NCI-H128 (cell line): ENCODE results near the gene VWA8.
"Not testable (repeated sequence)": the region's sequence is repeated elsewhere in the genome, so short reads cannot be mapped to it uniquely, and the experiment has no call there.

Experiments used
- DNase-seq: peaks from one replicate; lab custom pipeline; 2025; ENCODE audit not compliant: unreplicated experiment; lab: John Stamatoyannopoulos, UW

Gene VWA8

GRCh38 chr13:41928323-41928722 is 32.6 kb downstream of the VWA8 start:
- no peak for DNase-seq

- no peak for DNase-seq
Measured at GRCh38 chr13:41925014-41925413, 35.9 kb downstream of the VWA8 start.

- not testable (repeated sequence) for DNase-seq
Measured at GRCh38 chr13:41922894-41923293, 38.0 kb downstream of the VWA8 start.

- DNase-seq = no peak
Measured at GRCh38 chr13:41919741-41920487, 41.0 kb downstream of the VWA8 start.

- DNase-seq = no peak
Measured at GRCh38 chr13:41919031-41919740, 41.7 kb downstream of the VWA8 start.

GRCh38 chr13:41917641-41918040 is 43.3 kb downstream of the VWA8 start:
- DNase-seq = no peak

GRCh38 chr13:41916173-41916954 is 44.5 kb downstream of the VWA8 start:
- DNase-seq = no peak

- DNase-seq = no peak
Measured at GRCh38 chr13:41915081-41915480, 45.8 kb downstream of the VWA8 start.

- DNase-seq = no peak
Measured at GRCh38 chr13:41914552-41914951, 46.4 kb downstream of the VWA8 start.

- DNase-seq = no peak
Measured at GRCh38 chr13:41909506-41909905, 51.4 kb downstream of the VWA8 start.

- no peak for DNase-seq
Measured at GRCh38 chr13:41905600-41906254, 55.2 kb downstream of the VWA8 start.

- no peak for DNase-seq
Measured at GRCh38 chr13:41900918-41901317, 60.0 kb downstream of the VWA8 start.

- DNase-seq = not testable (repeated sequence)
Measured at GRCh38 chr13:41898411-41898810, 62.5 kb downstream of the VWA8 start.

GRCh38 chr13:41897126-41897525 is 63.8 kb downstream of the VWA8 start:
- DNase-seq = no peak

GRCh38 chr13:41895478-41895877 is 65.4 kb downstream of the VWA8 start:
- DNase-seq = no peak

GRCh38 chr13:41891119-41891518 is 69.8 kb downstream of the VWA8 start:
- DNase-seq = no peak

- DNase-seq = no peak
Measured at GRCh38 chr13:41883147-41883546, 77.8 kb downstream of the VWA8 start.

GRCh38 chr13:41881890-41882289 is 79.0 kb downstream of the VWA8 start:
- not testable (repeated sequence) for DNase-seq

- DNase-seq = no peak
Measured at GRCh38 chr13:41880966-41881365, 79.9 kb downstream of the VWA8 start.

GRCh38 chr13:41864658-41865057 is 96.3 kb downstream of the VWA8 start:
- no peak for DNase-seq

- not testable (repeated sequence) for DNase-seq
Measured at GRCh38 chr13:41862659-41863058, 98.2 kb downstream of the VWA8 start.
